Upper lobe of right lung (tissue), 1 donor: ENCODE results near the gene SLC30A2. TPM values are rescaled to one million over a fixed set of nuclear protein-coding genes. Genes with fewer than 3 reads are reported as not detected.
A peak's percentile ranks its signal among the peaks of the same experiment; 100 is the strongest.

ENCODE experiments used
- ATAC-seq: fragments of 200-7000 bp; cut with Tn5 transposase; one replicate; pipeline ENCODE4 v1.9.1; 2020; ENCODE audit warnings: mild to moderate bottlenecking, moderate library complexity
- DNase-seq: peaks from one replicate; pipeline ENCODE4 v3.0.0-alpha.2; 2020
- H3K27ac ChIP-seq: fragments of 200-600 bp; one replicate; pipeline ENCODE4 v1.8.0; 2022
- H3K27me3 ChIP-seq: fragments of 200-600 bp; one replicate; pipeline ENCODE4 v1.8.0; 2022; ENCODE audit warnings: mild to moderate bottlenecking
- H3K36me3 ChIP-seq: fragments of 200-600 bp; one replicate; pipeline ENCODE4 v1.8.0; 2022
- H3K4me1 ChIP-seq: fragments of 200-600 bp; one replicate; pipeline ENCODE4 v1.8.0; 2022
- H3K4me3 ChIP-seq: fragments of 200-600 bp; one replicate; pipeline ENCODE4 v1.8.0; 2022; ENCODE audit warnings: mild to moderate bottlenecking
- H3K9me3 ChIP-seq: fragments of 200-600 bp; one replicate; pipeline ENCODE4 v1.8.0; 2022
- CTCF ChIP-seq: fragments of 200-600 bp; IDR thresholded peaks from one replicate; pipeline ENCODE4 v1.8.0; 2022; ENCODE audit warnings: antibody characterized with exemption
- intact Hi-C: fragments of 100-400 bp; cut with DNase I; formaldehyde crosslinking; loops from one replicate; pipeline ENCODE4 v1.11.0; 2022
- total RNA-seq: library from RNA; stranded (reverse); fragmentation: NEBNext Ultra II Directional; extraction: Animal tissue kit (Norgen Biotek cat#: 25700); gene quantifications from one replicate; pipeline ENCODE4 v1.2.1, GENCODE V29; 2021
- donor health status: DM: no; HTN: yes; CAD: no; lungs with severe emphysema.

Gene SLC30A2
- total RNA-seq, 1 donor from 2014 or later, result not detected

- DNase-seq (no peak), ATAC-seq (no peak)
- no peaks in the 10 kb centered on the region for H3K9me3 ChIP-seq
- H3K4me1 ChIP-seq, result no peaks in the 10 kb centered on the region
- H3K27ac ChIP-seq, result no peak overlapping the region
- TF ChIP-seq CTCF, result no peak
- H3K27me3 ChIP-seq, result peaks cover 10% of the 10 kb centered on the region
- H3K36me3 ChIP-seq, result no peaks in the 10 kb centered on the region
- no peak overlapping the region for H3K4me3 ChIP-seq
- intact Hi-C loops, result no loop called here
Observed at GRCh38 chr1:26059906-26060305, 14.0 kb upstream of the SLC30A2 start.

GRCh38 chr1:26058052-26058595 is 12.2 kb upstream of the SLC30A2 start:
- no peak for DNase-seq
- intact Hi-C loops, result no loop called here

GRCh38 chr1:26057189-26057588 is 11.3 kb upstream of the SLC30A2 start:
- Histone ChIP-seq H3K4me3 (no peak overlapping the region), H3K27me3 (peaks cover 19% of the 10 kb centered on the region), H3K4me1 (no peaks in the 10 kb centered on the region), H3K36me3 (no peaks in the 10 kb centered on the region), H3K27ac (no peak overlapping the region), H3K9me3 (no peaks in the 10 kb centered on the region)
- intact Hi-C loops, result no loop called here
- no peak for TF ChIP-seq CTCF
- no peak for DNase-seq
- no peak for ATAC-seq

More at GRCh38 chr1:26058052-26058595, 12.2 kb upstream of the SLC30A2 start:
- no peak for TF ChIP-seq CTCF
- Histone ChIP-seq H3K4me1 (no peaks in the 10 kb centered on the region), H3K4me3 (no peak overlapping the region), H3K27me3 (peaks cover 19% of the 10 kb centered on the region), H3K9me3 (no peaks in the 10 kb centered on the region), H3K36me3 (no peaks in the 10 kb centered on the region), H3K27ac (no peak overlapping the region)
- ATAC-seq, result no peak

GRCh38 chr1:26055041-26055440 is 9.1 kb upstream of the SLC30A2 start:
- intact Hi-C loops, result no loop called here
- Histone ChIP-seq H3K4me1 (no peaks in the 10 kb centered on the region), H3K36me3 (no peaks in the 10 kb centered on the region), H3K9me3 (no peaks in the 10 kb centered on the region), H3K27me3 (peaks cover 24% of the 10 kb centered on the region), H3K27ac (no peak overlapping the region), H3K4me3 (no peak overlapping the region)
- no peak for ATAC-seq
- DNase-seq, result no peak
- TF ChIP-seq CTCF, result no peak

- no peak for DNase-seq
- TF ChIP-seq CTCF, result no peak
- Histone ChIP-seq H3K27me3 (peaks cover 28% of the 10 kb centered on the region), H3K27ac (no peak overlapping the region), H3K9me3 (no peaks in the 10 kb centered on the region), H3K4me3 (no peak overlapping the region), H3K36me3 (no peaks in the 10 kb centered on the region), H3K4me1 (no peaks in the 10 kb centered on the region)
- intact Hi-C loops, result no loop called here
- peak; percentile 47 for ATAC-seq
Observed at GRCh38 chr1:26053718-26054560, 8.0 kb upstream of the SLC30A2 start.
